ENCODE results near the gene SIPA1L2. TPM values are rescaled to one million over a fixed set of nuclear protein-coding genes. Genes with fewer than 3 reads are reported as not detected.
A peak's percentile ranks its signal among the peaks of the same experiment; 100 is the strongest.

SIPA1L2 gene
- total and polyA plus RNA-seq, 2 of the 13 experiments (the other 11 are each of a cell fraction or from before 2014, with no cell fraction given) = 0.03 TPM; not detected in 1

DNA sequence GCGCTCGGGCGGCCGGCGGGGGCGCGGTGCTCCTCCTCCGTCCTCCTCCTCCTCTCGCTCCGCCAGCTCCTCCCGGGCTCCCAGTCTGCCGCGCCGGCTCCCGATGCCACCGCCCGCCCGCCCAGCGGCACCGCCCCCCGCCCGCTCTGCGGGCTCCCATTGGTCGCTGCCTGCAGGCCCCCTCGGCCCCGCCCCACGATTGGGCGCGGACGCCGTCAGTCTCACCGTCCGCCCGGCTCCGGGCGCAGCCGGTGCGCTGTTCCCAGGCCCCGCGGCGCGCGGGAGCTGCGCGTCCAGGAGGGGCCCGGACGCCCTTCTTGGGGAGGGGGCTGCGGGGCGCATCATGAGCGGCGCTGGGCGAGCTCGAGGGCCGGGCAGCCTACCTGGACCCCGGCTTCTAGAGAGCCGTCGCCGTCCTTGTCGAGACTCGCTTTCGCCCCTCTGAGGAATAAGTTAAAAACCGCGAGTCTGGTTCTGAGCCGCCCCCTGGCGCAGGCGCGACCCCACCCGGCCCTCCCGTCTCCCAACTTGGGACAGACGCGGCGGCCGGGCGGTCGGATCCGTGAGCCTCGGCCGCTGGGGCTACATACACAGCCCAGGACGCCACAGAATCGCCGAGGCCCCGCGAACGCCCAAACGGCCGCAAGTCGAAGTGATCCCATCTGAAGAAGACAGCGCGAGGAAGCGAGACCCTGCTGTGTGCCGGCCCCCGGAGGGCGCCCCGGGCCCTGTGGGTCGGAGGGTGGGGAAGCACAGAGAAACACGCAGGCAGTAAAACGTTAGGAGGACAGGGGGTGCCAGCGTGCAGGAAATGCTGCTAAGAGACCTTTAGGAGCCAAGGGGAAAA lies at the start of gene SIPA1L2 (continued):
- TF ChIP-seq, protein P1, sequence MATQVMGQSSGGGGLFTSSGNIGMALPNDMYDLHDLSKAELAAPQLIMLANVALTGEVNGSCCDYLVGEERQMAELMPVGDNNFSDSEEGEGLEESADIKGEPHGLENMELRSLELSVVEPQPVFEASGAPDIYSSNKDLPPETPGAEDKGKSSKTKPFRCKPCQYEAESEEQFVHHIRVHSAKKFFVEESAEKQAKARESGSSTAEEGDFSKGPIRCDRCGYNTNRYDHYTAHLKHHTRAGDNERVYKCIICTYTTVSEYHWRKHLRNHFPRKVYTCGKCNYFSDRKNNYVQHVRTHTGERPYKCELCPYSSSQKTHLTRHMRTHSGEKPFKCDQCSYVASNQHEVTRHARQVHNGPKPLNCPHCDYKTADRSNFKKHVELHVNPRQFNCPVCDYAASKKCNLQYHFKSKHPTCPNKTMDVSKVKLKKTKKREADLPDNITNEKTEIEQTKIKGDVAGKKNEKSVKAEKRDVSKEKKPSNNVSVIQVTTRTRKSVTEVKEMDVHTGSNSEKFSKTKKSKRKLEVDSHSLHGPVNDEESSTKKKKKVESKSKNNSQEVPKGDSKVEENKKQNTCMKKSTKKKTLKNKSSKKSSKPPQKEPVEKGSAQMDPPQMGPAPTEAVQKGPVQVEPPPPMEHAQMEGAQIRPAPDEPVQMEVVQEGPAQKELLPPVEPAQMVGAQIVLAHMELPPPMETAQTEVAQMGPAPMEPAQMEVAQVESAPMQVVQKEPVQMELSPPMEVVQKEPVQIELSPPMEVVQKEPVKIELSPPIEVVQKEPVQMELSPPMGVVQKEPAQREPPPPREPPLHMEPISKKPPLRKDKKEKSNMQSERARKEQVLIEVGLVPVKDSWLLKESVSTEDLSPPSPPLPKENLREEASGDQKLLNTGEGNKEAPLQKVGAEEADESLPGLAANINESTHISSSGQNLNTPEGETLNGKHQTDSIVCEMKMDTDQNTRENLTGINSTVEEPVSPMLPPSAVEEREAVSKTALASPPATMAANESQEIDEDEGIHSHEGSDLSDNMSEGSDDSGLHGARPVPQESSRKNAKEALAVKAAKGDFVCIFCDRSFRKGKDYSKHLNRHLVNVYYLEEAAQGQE (IDR thresholded peaks at IDR 0.05; ENCODE audit: borderline replicate concordance in 1 of 2, low read depth in 1 of 2, low read length in 2 of 2) = no peak
- TF ChIP-seq IRF2 (CRISPR knock-in tag; IDR thresholded peaks at IDR 0.05) = no peak
- TF ChIP-seq, protein P2, sequence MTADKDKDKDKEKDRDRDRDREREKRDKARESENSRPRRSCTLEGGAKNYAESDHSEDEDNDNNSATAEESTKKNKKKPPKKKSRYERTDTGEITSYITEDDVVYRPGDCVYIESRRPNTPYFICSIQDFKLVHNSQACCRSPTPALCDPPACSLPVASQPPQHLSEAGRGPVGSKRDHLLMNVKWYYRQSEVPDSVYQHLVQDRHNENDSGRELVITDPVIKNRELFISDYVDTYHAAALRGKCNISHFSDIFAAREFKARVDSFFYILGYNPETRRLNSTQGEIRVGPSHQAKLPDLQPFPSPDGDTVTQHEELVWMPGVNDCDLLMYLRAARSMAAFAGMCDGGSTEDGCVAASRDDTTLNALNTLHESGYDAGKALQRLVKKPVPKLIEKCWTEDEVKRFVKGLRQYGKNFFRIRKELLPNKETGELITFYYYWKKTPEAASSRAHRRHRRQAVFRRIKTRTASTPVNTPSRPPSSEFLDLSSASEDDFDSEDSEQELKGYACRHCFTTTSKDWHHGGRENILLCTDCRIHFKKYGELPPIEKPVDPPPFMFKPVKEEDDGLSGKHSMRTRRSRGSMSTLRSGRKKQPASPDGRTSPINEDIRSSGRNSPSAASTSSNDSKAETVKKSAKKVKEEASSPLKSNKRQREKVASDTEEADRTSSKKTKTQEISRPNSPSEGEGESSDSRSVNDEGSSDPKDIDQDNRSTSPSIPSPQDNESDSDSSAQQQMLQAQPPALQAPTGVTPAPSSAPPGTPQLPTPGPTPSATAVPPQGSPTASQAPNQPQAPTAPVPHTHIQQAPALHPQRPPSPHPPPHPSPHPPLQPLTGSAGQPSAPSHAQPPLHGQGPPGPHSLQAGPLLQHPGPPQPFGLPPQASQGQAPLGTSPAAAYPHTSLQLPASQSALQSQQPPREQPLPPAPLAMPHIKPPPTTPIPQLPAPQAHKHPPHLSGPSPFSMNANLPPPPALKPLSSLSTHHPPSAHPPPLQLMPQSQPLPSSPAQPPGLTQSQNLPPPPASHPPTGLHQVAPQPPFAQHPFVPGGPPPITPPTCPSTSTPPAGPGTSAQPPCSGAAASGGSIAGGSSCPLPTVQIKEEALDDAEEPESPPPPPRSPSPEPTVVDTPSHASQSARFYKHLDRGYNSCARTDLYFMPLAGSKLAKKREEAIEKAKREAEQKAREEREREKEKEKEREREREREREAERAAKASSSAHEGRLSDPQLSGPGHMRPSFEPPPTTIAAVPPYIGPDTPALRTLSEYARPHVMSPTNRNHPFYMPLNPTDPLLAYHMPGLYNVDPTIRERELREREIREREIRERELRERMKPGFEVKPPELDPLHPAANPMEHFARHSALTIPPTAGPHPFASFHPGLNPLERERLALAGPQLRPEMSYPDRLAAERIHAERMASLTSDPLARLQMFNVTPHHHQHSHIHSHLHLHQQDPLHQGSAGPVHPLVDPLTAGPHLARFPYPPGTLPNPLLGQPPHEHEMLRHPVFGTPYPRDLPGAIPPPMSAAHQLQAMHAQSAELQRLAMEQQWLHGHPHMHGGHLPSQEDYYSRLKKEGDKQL (CRISPR knock-in tag; IDR thresholded peaks at IDR 0.05; ENCODE audit: low read depth) = no peak
- no peak for TF ChIP-seq ZNF3 (CRISPR knock-in tag; IDR thresholded peaks at IDR 0.05)
- no peak for TF ChIP-seq SMARCE1 (IDR thresholded peaks at IDR 0.05; ENCODE audit: borderline replicate concordance)
- TF ChIP-seq ZNF558 (CRISPR knock-in tag; IDR thresholded peaks at IDR 0.05; ENCODE audit: borderline replicate concordance) = 0 out of 2 replicates have a peak, but pooled peaks have one; percentile 41
- TF ChIP-seq TP53 (CRISPR knock-in tag; conservative IDR thresholded peaks at IDR 0.05) = no peak
- TF ChIP-seq ELK4 (CRISPR knock-in tag; IDR thresholded peaks at IDR 0.05; ENCODE audit: borderline replicate concordance) = no peak
- no peak for TF ChIP-seq AKAP8 (CRISPR knock-in tag; IDR thresholded peaks at IDR 0.05)
- TF ChIP-seq, protein P3, sequence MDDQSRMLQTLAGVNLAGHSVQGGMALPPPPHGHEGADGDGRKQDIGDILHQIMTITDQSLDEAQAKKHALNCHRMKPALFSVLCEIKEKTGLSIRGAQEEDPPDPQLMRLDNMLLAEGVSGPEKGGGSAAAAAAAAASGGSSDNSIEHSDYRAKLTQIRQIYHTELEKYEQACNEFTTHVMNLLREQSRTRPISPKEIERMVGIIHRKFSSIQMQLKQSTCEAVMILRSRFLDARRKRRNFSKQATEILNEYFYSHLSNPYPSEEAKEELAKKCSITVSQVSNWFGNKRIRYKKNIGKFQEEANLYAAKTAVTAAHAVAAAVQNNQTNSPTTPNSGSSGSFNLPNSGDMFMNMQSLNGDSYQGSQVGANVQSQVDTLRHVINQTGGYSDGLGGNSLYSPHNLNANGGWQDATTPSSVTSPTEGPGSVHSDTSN (CRISPR knock-in tag; IDR thresholded peaks at IDR 0.05; ENCODE audit: borderline replicate concordance) = peak; percentile 66; the same call in 1 of the 2 replicates
- TF ChIP-seq HDAC1 (CRISPR knock-in tag; IDR thresholded peaks at IDR 0.05) = no peak
- no peak for TF ChIP-seq SOX6 (IDR thresholded peaks at IDR 0.05)
- no peak for TF ChIP-seq SOX6 (CRISPR knock-in tag; IDR thresholded peaks at IDR 0.05)
- TF ChIP-seq SRSF4 (IDR thresholded peaks at IDR 0.05; ENCODE audit: low read depth, low read length, poor library complexity, severe bottlenecking) = no peak
- peak; percentile 46; the same call in 1 of the 2 replicates for TF ChIP-seq SALL2 (CRISPR knock-in tag; IDR thresholded peaks at IDR 0.05)
- no peak for TF ChIP-seq ZNF772 (CRISPR knock-in tag; IDR thresholded peaks at IDR 0.05)
- no peak for TF ChIP-seq ZNF883 (CRISPR knock-in tag; IDR thresholded peaks at IDR 0.05; ENCODE audit: not compliant biosample characterization)
- TF ChIP-seq SMAD3 (CRISPR knock-in tag; IDR thresholded peaks at IDR 0.05) = no peak
